ENCODE results near the gene N4BP3. TPM values are rescaled to one million over a fixed set of nuclear protein-coding genes. Genes with fewer than 3 reads are reported as not detected.

The N4BP3 gene
- total and polyA plus RNA-seq, 2 experiments from 2014 or later: 9.8 to 58.2 TPM

- TF ChIP-seq CREB1 (CRISPR knock-in tag; IDR thresholded peaks at IDR 0.05; ENCODE audit: low read depth) (no peak), JUNB (IDR thresholded peaks at IDR 0.05; ENCODE audit: unreplicated experiment) (no peak), EZH2phosphoT487 (IDR thresholded peaks at IDR 0.05; ENCODE audit: unreplicated experiment) (no peak)
Observed at GRCh38 chr5:178174456-178174855, 61.1 kb downstream of the N4BP3 start (continued).

Other genes starting within 250 kb of the N4BP3 start
- gene PROP1, start 117.3 kb upstream of the N4BP3 start, total RNA-seq (2014; rRNA removed; shearing (Covaris generic)): not detected in 2 replicates
- gene PROP1, start 117.3 kb upstream of the N4BP3 start, polyA plus RNA-seq (2016; fragmentation: Nextera tagmentation; extraction: Ambion mirVana): not detected in 2 replicates
- 83.7 and 101 TPM in 2 replicates for gene RMND5B, start 17.5 kb downstream of the N4BP3 start, total RNA-seq (2014; rRNA removed; shearing (Covaris generic))
- 47.5 and 50.6 TPM in 2 replicates for gene RMND5B, start 17.5 kb downstream of the N4BP3 start, polyA plus RNA-seq (2016; fragmentation: Nextera tagmentation; extraction: Ambion mirVana)
- 452 and 455 TPM in 2 replicates for gene NHP2, start 40.4 kb downstream of the N4BP3 start, total RNA-seq (2014; rRNA removed; shearing (Covaris generic))
- 435 and 450 TPM in 2 replicates for gene NHP2, start 40.4 kb downstream of the N4BP3 start, polyA plus RNA-seq (2016; fragmentation: Nextera tagmentation; extraction: Ambion mirVana)
- gene GMCL2, start 73.8 kb downstream of the N4BP3 start, total RNA-seq (2014; rRNA removed; shearing (Covaris generic)): 0.07 and 0.08 TPM in 2 replicates
- gene GMCL2, start 73.8 kb downstream of the N4BP3 start, polyA plus RNA-seq (2016; fragmentation: Nextera tagmentation; extraction: Ambion mirVana): not detected in 2 replicates
- gene HNRNPAB, start 91.0 kb downstream of the N4BP3 start, total RNA-seq (2014; rRNA removed; shearing (Covaris generic)): 304 and 345 TPM in 2 replicates
- 579 and 599 TPM in 2 replicates for gene HNRNPAB, start 91.0 kb downstream of the N4BP3 start, polyA plus RNA-seq (2016; fragmentation: Nextera tagmentation; extraction: Ambion mirVana)
- 12.4 and 15.9 TPM in 2 replicates for gene PHYKPL, start 119.3 kb downstream of the N4BP3 start, total RNA-seq (2014; rRNA removed; shearing (Covaris generic))
- 17.8 and 20.8 TPM in 2 replicates for gene PHYKPL, start 119.3 kb downstream of the N4BP3 start, polyA plus RNA-seq (2016; fragmentation: Nextera tagmentation; extraction: Ambion mirVana)